H9 (cell line): ENCODE measurements around the gene HDAC5. TPM values are rescaled to one million over a fixed set of nuclear protein-coding genes. Genes with fewer than 3 reads are reported as not detected.

Experiments used
- DNase-seq: peaks from one replicate; pipeline ENCODE4 v3.0.0-alpha.2; 2017
- H2AFZ ChIP-seq: one replicate; pipeline ENCODE4 v1.6.1; 2013; ENCODE audit warnings: mild to moderate bottlenecking, low read length, control low read depth, moderate library complexity
- H2AK5ac ChIP-seq: 2 replicates; pipeline ENCODE4 v1.6.1; 2013; ENCODE audit warnings: low read length, control low read depth, mixed read lengths; ENCODE audit not compliant: insufficient read length
- H2BK120ac ChIP-seq: one replicate; pipeline ENCODE4 v1.6.1; 2013; ENCODE audit warnings: low read depth, mild to moderate bottlenecking, low read length, control low read depth, inconsistent platforms; ENCODE audit not compliant: poor library complexity, severe bottlenecking
- H2BK12ac ChIP-seq: 2 replicates; pipeline ENCODE4 v1.6.1; 2013; ENCODE audit warnings: low read length, control low read depth, mixed read lengths, low read depth; ENCODE audit not compliant: insufficient read length
- H2BK15ac ChIP-seq: 2 replicates; pipeline ENCODE4 v1.6.1; 2013; ENCODE audit warnings: low read depth, low read length, control low read depth
- H2BK20ac ChIP-seq: one replicate; pipeline ENCODE4 v1.6.1; 2013; ENCODE audit warnings: low read depth, mild to moderate bottlenecking, low read length, control low read depth, inconsistent platforms; ENCODE audit not compliant: poor library complexity, severe bottlenecking
- H2BK5ac ChIP-seq: 2 replicates; pipeline ENCODE4 v1.6.1; 2013; ENCODE audit warnings: low read length, control low read depth, mixed read lengths; ENCODE audit not compliant: insufficient read length
- H3K14ac ChIP-seq: 2 replicates; pipeline ENCODE4 v1.6.1; 2013; ENCODE audit warnings: low read length, control low read depth; ENCODE audit not compliant: insufficient read depth
- H3K18ac ChIP-seq: 2 replicates; pipeline ENCODE4 v1.6.1; 2013; ENCODE audit warnings: low read depth, mild to moderate bottlenecking, mixed read lengths, low read length, control low read depth; ENCODE audit not compliant: insufficient read length
- H3K23ac ChIP-seq: 2 replicates; pipeline ENCODE4 v1.6.1; 2013; ENCODE audit warnings: low read length, control low read depth, mixed read lengths, low read depth; ENCODE audit not compliant: insufficient read length
- H3K23me2 ChIP-seq: 2 replicates; pipeline ENCODE4 v1.6.1; 2013; ENCODE audit warnings: low read depth, mild to moderate bottlenecking, mixed read lengths, low read length, control low read depth; ENCODE audit not compliant: insufficient read length, poor library complexity, severe bottlenecking
- H3K27ac ChIP-seq: 2 replicates; pipeline ENCODE4 v1.5.1; 2013; ENCODE audit warnings: low read length, control low read depth, mixed read lengths, low read depth; ENCODE audit not compliant: insufficient read length
- H3K27me3 ChIP-seq: 2 replicates; pipeline ENCODE4 v1.6.1; 2013; ENCODE audit warnings: low read length, control low read depth, inconsistent platforms; ENCODE audit not compliant: insufficient read depth
- H3K4ac ChIP-seq: 2 replicates; pipeline ENCODE4 v1.6.1; 2013; ENCODE audit warnings: low read depth, mild to moderate bottlenecking, control low read depth, inconsistent platforms, low read length, moderate library complexity
- H3K4me1 ChIP-seq: 2 replicates; pipeline ENCODE4 v1.6.1; 2013; ENCODE audit warnings: low read length, control low read depth, inconsistent platforms; ENCODE audit not compliant: insufficient read depth
- H3K4me2 ChIP-seq: 2 replicates; pipeline ENCODE4 v1.6.1; 2013; ENCODE audit warnings: low read length, control low read depth, mixed read lengths; ENCODE audit not compliant: insufficient read length, insufficient read depth
- H3K56ac ChIP-seq: 2 replicates; pipeline ENCODE4 v1.6.1; 2013; ENCODE audit warnings: low read depth, mild to moderate bottlenecking, mixed read lengths, low read length, control low read depth; ENCODE audit not compliant: insufficient read length
- H3K79me1 ChIP-seq: 2 replicates; pipeline ENCODE4 v1.6.1; 2013; ENCODE audit warnings: low read depth, mild to moderate bottlenecking, moderate library complexity, low read length, control low read depth, inconsistent platforms; ENCODE audit not compliant: insufficient read depth, poor library complexity, severe bottlenecking
- H3K79me2 ChIP-seq: 2 replicates; pipeline ENCODE4 v1.6.1; 2013; ENCODE audit warnings: low read length, control low read depth, inconsistent platforms; ENCODE audit not compliant: insufficient read depth
- H3K9ac ChIP-seq: 2 replicates; pipeline ENCODE4 v1.6.1; 2013; ENCODE audit warnings: low read length, control low read depth, mixed read lengths; ENCODE audit not compliant: insufficient read length; ENCODE audit errors: extremely low read depth
- H3K9me3 ChIP-seq: one replicate; pipeline ENCODE4 v1.6.1; 2013; ENCODE audit warnings: low read depth, low read length, inconsistent platforms; ENCODE audit not compliant: control insufficient read depth
- H3T11ph ChIP-seq: one replicate; pipeline ENCODE4 v1.6.1; 2013; ENCODE audit warnings: mild to moderate bottlenecking, low read length, control low read depth, inconsistent platforms
- H4K20me1 ChIP-seq: one replicate; pipeline ENCODE4 v1.6.1; 2013; ENCODE audit not compliant: control insufficient read depth, insufficient read length, insufficient read depth
- H4K5ac ChIP-seq: 2 replicates; pipeline ENCODE4 v1.6.1; 2013; ENCODE audit warnings: low read depth, mild to moderate bottlenecking, mixed read lengths, low read length, control low read depth; ENCODE audit not compliant: insufficient read length
- H4K8ac ChIP-seq: replicated peaks from 2 replicates; pipeline ENCODE4 v1.6.1; 2013; ENCODE audit warnings: low read length, control low read depth, mixed read lengths, low read depth; ENCODE audit not compliant: insufficient read length
- H4K91ac ChIP-seq: 2 replicates; pipeline ENCODE4 v1.6.1; 2013; ENCODE audit warnings: low read depth, mild to moderate bottlenecking, moderate library complexity, mixed read lengths, low read length, control low read depth; ENCODE audit not compliant: insufficient read length
- H3K27ac Mint-ChIP-seq, 3 experiments: 2 replicates in 2 of 3; 3 replicates in 1 of 3; pipeline ENCODE4 v1.8.0; 2020 to 2021; ENCODE audit warnings: mixed read lengths in 3 of 3, mild to moderate bottlenecking in 1 of 3, moderate library complexity in 1 of 3
- H3K27me3 Mint-ChIP-seq: 2 replicates; pipeline ENCODE4 v1.8.0; 2021; ENCODE audit warnings: low read depth, mild to moderate bottlenecking, moderate library complexity, mixed read lengths
- H3K36me3 Mint-ChIP-seq, 3 experiments: 2 replicates in 2 of 3; 3 replicates in 1 of 3; pipeline ENCODE4 v1.8.0; 2020 to 2021; ENCODE audit warnings: low read depth in 3 of 3, mixed read lengths in 3 of 3; ENCODE audit not compliant: insufficient read depth in 1 of 3
- H3K4me1 Mint-ChIP-seq, 2 experiments: 2 replicates each; pipeline ENCODE4 v1.8.0; 2020; ENCODE audit warnings: mixed read lengths in 2 of 2
- H3K4me3 Mint-ChIP-seq, 2 experiments: 2 replicates in 1 of 2; 3 replicates in 1 of 2; pipeline ENCODE4 v1.8.0; 2020 to 2021; ENCODE audit warnings: mild to moderate bottlenecking in 2 of 2, mixed read lengths in 2 of 2, moderate library complexity in 1 of 2
- H3K9me3 Mint-ChIP-seq, 2 experiments: 2 replicates in 1 of 2; 3 replicates in 1 of 2; pipeline ENCODE4 v1.8.0; 2020; ENCODE audit warnings: mild to moderate bottlenecking in 2 of 2, mixed read lengths in 2 of 2, moderate library complexity in 1 of 2
- WGBS: extraction: QIAGEN DNeasy Blood & Tissue Kit; methylation state at CpG from one replicate; pipeline ENCODE4 v1.1.7; 2013; ENCODE audit warnings: missing lambda C conversion rate, low lambda C conversion rate, mixed read lengths; ENCODE audit not compliant: insufficient read length; ENCODE audit errors: extremely low coverage; 5-methylcytosine and 5-hydroxymethylcytosine counted together
- total RNA-seq: library from RNA; stranded (reverse); gene quantifications from 2 replicates; pipeline ENCODE4 v1.2.1, GENCODE V29; 2021
- TF ChIP-seq, protein P1 (sequence below): fragments of 200-600 bp; sonication (generic); conservative IDR thresholded peaks from 3 replicates; pipeline ENCODE4 v1.8.0; 2021; ENCODE audit warnings: antibody characterized with exemption, mild to moderate bottlenecking

HDAC5 gene
- total RNA-seq, 1 experiment from 2014 or later: 39.5 TPM

DNA sequence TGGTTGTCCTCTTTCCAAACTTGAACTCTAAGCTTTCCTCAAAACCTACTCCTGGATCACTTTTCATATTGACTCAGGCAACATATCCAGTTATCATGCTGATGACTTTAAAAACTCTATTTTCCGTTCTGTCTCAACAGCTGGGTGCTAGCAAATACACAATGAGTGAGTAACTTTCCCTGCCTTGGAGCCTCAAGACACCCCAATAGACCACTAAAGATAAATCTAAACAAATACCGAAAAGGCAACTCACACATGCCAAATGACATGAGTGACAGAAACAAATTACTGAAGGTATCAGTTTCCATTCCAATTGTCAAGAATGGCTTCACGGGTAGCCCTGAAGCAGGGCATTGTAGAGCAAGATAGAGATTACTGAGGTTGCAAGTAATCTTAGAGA lies 93.0 kb downstream of the HDAC5 start:
- Mint-ChIP-seq H3K27me3 (no peaks in the 10 kb centered on the region), H3K27ac (no peak overlapping the region), H3K4me3 (no peak overlapping the region), H3K4me1 (no peaks in the 10 kb centered on the region), H3K9me3 (no peaks in the 10 kb centered on the region), H3K36me3 (peaks cover 22 to 57% (median 43%) of the 10 kb centered on the region in 3 experiments; a peak in 6 of 7 replicates)
- Histone ChIP-seq H3K27ac (no peak overlapping the region), H3T11ph (no peak overlapping the region), H3K79me1 (no peaks in the 10 kb centered on the region), H3K4me2 (no peak overlapping the region), H2BK5ac (no peak overlapping the region), H2BK15ac (no peak overlapping the region), H3K23me2 (no peaks in the 10 kb centered on the region), H3K14ac (no peak overlapping the region), H2BK120ac (no peak overlapping the region), H3K23ac (no peak overlapping the region), H3K9me3 (no peaks in the 10 kb centered on the region), H3K56ac (no peak overlapping the region), H4K91ac (no peak overlapping the region), H4K8ac (no peak overlapping the region), H2AK5ac (no peak overlapping the region), H4K20me1 (no peaks in the 10 kb centered on the region), H3K9ac (no peak overlapping the region), H4K5ac (no peak overlapping the region), H3K4me1 (no peaks in the 10 kb centered on the region), H3K79me2 (no peaks in the 10 kb centered on the region), H3K27me3 (no peaks in the 10 kb centered on the region), H2BK20ac (no peak overlapping the region), H3K18ac (no peak overlapping the region), H2BK12ac (no peak overlapping the region), H3K4ac (no peak overlapping the region), H2AFZ (no peak overlapping the region)
- DNase-seq: no peak
- no CpG with 5 or more reads among the region's 3 CpGs for WGBS
- TF ChIP-seq, protein P1, sequence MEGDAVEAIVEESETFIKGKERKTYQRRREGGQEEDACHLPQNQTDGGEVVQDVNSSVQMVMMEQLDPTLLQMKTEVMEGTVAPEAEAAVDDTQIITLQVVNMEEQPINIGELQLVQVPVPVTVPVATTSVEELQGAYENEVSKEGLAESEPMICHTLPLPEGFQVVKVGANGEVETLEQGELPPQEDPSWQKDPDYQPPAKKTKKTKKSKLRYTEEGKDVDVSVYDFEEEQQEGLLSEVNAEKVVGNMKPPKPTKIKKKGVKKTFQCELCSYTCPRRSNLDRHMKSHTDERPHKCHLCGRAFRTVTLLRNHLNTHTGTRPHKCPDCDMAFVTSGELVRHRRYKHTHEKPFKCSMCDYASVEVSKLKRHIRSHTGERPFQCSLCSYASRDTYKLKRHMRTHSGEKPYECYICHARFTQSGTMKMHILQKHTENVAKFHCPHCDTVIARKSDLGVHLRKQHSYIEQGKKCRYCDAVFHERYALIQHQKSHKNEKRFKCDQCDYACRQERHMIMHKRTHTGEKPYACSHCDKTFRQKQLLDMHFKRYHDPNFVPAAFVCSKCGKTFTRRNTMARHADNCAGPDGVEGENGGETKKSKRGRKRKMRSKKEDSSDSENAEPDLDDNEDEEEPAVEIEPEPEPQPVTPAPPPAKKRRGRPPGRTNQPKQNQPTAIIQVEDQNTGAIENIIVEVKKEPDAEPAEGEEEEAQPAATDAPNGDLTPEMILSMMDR: no peak
